MV-4-11 (cell line): Measurements from ENCODE around the gene SELENOF.
A peak's percentile ranks its signal among the peaks of the same experiment; 100 is the strongest.
"Not testable (repeated sequence)": the region's sequence is repeated elsewhere in the genome, so short reads cannot be mapped to it uniquely, and the experiment has no call there.

Experiments used
- DNase-seq: peaks from one replicate; lab custom pipeline; 2025; lab: John Stamatoyannopoulos, UW

SELENOF gene

GRCh38 chr1:86858524-86859261 is 55.2 kb downstream of the SELENOF start:
- DNase-seq = peak; percentile 42

- DNase-seq = no peak
Measured at GRCh38 chr1:86856196-86856595, 57.7 kb downstream of the SELENOF start.

- no peak for DNase-seq
Measured at GRCh38 chr1:86854352-86854751, 59.6 kb downstream of the SELENOF start.

- DNase-seq = no peak
Measured at GRCh38 chr1:86852782-86853408, 61.0 kb downstream of the SELENOF start.

- DNase-seq = no peak
Measured at GRCh38 chr1:86852289-86852688, 61.6 kb downstream of the SELENOF start.

GRCh38 chr1:86849756-86850155 is 64.2 kb downstream of the SELENOF start:
- DNase-seq = no peak

- DNase-seq = no peak
Measured at GRCh38 chr1:86848654-86849053, 65.3 kb downstream of the SELENOF start.

- peak; percentile 29 for DNase-seq
Measured at GRCh38 chr1:86846164-86846647, 67.7 kb downstream of the SELENOF start.

- no peak for DNase-seq
Measured at GRCh38 chr1:86845514-86845913, 68.4 kb downstream of the SELENOF start.

GRCh38 chr1:86841116-86841515 is 72.8 kb downstream of the SELENOF start:
- no peak for DNase-seq

- peak; percentile 63 for DNase-seq
Measured at GRCh38 chr1:86833461-86834215, 80.3 kb downstream of the SELENOF start.

- no peak for DNase-seq
Measured at GRCh38 chr1:86832433-86832832, 81.5 kb downstream of the SELENOF start.

- no peak for DNase-seq
Measured at GRCh38 chr1:86829321-86829720, 84.6 kb downstream of the SELENOF start.

GRCh38 chr1:86828024-86828423 is 85.9 kb downstream of the SELENOF start:
- no peak for DNase-seq

- DNase-seq = no peak
Measured at GRCh38 chr1:86826856-86827255, 87.1 kb downstream of the SELENOF start.

GRCh38 chr1:86825319-86825718 is 88.6 kb downstream of the SELENOF start:
- no peak for DNase-seq

GRCh38 chr1:86823821-86824500 is 90.0 kb downstream of the SELENOF start:
- no peak for DNase-seq

- no peak for DNase-seq
Measured at GRCh38 chr1:86823386-86823785, 90.5 kb downstream of the SELENOF start.

GRCh38 chr1:86822459-86822858 is 91.5 kb downstream of the SELENOF start:
- DNase-seq = peak; percentile 52

- DNase-seq = no peak
Measured at GRCh38 chr1:86821956-86822355, 92.0 kb downstream of the SELENOF start.

GRCh38 chr1:86819970-86820369 is 94.0 kb downstream of the SELENOF start:
- not testable (repeated sequence) for DNase-seq

- DNase-seq = not testable (repeated sequence)
Measured at GRCh38 chr1:86817246-86817826, 96.6 kb downstream of the SELENOF start.
